ENCODE results near the gene TMEM33.
A peak's percentile ranks its signal among the peaks of the same experiment; 100 is the strongest.

TMEM33 gene

DNA sequence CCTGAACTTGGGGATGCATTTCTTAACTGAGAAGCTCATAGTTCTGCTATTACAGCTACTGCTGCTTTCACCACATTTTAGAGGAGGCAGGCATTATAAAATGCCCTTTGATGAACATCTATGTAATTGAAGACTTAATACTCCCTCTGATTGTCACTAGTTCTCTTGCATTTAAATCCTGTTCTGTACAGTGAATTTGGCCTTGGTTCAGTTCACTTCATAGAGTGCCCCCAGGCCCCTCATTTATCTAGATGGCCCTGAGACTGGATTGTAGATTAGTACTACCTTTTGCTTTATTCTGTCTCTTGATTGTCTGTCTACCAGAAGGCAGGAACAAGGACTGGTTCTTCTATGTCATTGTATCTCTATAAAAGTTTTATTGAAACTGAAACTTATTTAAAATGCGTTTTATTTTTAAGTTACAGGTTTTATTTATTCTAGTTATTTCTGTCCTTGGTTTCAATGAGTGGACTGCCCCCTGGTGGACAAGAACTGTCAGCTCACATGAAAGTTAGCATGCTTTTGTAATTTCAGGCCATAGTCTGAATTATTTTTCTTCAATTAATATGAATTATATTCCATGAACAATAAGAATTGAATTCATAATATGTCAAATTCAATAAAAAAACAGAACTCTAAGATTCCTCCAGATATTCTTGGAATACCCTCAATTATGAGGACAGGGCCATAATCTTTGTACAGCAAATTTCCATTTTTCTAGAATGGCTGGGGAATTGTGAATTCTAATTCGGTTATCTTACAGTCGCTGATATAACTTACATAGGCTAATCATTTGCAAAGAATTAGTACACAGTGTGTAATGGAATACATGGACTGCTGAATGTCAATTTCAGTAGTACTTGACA is 47.2 kb upstream of the TMEM33 start:
- TF ChIP-seq GABPA (IDR thresholded peaks at IDR 0.05; ENCODE audit: low read depth): no peak
- TF ChIP-seq, protein P1, sequence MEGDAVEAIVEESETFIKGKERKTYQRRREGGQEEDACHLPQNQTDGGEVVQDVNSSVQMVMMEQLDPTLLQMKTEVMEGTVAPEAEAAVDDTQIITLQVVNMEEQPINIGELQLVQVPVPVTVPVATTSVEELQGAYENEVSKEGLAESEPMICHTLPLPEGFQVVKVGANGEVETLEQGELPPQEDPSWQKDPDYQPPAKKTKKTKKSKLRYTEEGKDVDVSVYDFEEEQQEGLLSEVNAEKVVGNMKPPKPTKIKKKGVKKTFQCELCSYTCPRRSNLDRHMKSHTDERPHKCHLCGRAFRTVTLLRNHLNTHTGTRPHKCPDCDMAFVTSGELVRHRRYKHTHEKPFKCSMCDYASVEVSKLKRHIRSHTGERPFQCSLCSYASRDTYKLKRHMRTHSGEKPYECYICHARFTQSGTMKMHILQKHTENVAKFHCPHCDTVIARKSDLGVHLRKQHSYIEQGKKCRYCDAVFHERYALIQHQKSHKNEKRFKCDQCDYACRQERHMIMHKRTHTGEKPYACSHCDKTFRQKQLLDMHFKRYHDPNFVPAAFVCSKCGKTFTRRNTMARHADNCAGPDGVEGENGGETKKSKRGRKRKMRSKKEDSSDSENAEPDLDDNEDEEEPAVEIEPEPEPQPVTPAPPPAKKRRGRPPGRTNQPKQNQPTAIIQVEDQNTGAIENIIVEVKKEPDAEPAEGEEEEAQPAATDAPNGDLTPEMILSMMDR (IDR thresholded peaks at IDR 0.05; ENCODE audit: insufficient read depth, low read length): peak; percentile 52
- no peak overlapping the region for H3K27ac ChIP-seq (replicated peaks)
- H3K27me3 ChIP-seq (ENCODE audit: insufficient read depth, poor library complexity, severe bottlenecking): peaks cover 12% of the 10 kb centered on the region
- DNase-seq (ENCODE audit: low read depth in 1 of 2, low spot score in 1 of 2): peak; percentile 23 to 34
- no peak overlapping the region for H3K4me3 ChIP-seq (replicated peaks; ENCODE audit: insufficient read depth, low read length)

DNA sequence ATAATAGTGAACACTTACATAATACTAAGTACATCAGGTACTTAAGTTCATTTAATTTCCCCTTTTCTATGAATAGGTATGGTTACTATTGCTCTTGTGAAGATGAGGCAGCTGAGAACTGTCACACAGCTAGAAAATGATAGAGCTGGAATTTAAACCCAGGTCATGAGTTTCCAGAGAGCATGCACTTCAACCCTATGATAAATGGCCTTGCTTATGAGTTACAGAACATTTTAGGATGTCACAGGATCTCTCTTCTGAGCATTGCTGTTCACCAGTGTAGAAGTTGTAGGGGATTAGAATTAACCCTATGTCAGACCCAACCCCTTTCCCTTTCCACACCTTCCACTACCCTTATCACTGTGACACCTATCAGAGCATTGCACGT is 46.5 kb upstream of the TMEM33 start:
- no peak for DNase-seq (ENCODE audit: low read depth in 1 of 2, low spot score in 1 of 2)
- TF ChIP-seq, protein P1 (IDR thresholded peaks at IDR 0.05; ENCODE audit: insufficient read depth, low read length): no peak
- TF ChIP-seq REST (IDR thresholded peaks at IDR 0.05; ENCODE audit: insufficient replicate concordance, low read depth): no peak
- TF ChIP-seq GABPA (IDR thresholded peaks at IDR 0.05; ENCODE audit: low read depth): no peak
- no peak for TF ChIP-seq SPI1 (IDR thresholded peaks at IDR 0.05; ENCODE audit: borderline replicate concordance, low read depth)
- no peak for TF ChIP-seq POLR2AphosphoS5 (IDR thresholded peaks at IDR 0.05; ENCODE audit: low read depth)
- no peak overlapping the region for H3K27ac ChIP-seq (replicated peaks)
- H3K4me3 ChIP-seq (replicated peaks; ENCODE audit: insufficient read depth, low read length): no peak overlapping the region
- peaks cover 12% of the 10 kb centered on the region for H3K27me3 ChIP-seq (ENCODE audit: insufficient read depth, poor library complexity, severe bottlenecking)

DNA sequence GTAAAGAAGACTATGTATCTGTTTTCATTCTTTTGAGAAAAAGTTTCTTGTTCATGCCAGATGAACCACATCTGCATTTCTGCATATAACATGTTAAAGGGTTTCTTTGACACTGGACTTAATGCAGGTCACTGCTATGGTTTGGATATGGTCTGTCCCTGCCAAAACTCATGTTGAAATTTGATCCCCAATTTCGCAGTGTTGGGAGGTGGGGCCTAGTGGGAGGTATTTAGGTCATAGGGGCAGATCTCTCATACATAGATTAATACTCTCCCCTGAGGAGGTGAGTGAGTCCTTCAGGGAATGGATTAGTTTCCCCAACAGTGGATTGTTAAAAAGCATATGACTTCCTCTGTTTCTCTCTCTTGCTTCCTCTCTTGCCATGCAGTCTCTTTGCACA is 45.9 kb upstream of the TMEM33 start:
- peaks cover 10% of the 10 kb centered on the region for H3K27me3 ChIP-seq (ENCODE audit: insufficient read depth, poor library complexity, severe bottlenecking)
- DNase-seq (ENCODE audit: low read depth in 1 of 2, low spot score in 1 of 2): no peak
- H3K27ac ChIP-seq (replicated peaks): no peak overlapping the region
- no peak for TF ChIP-seq SPI1 (IDR thresholded peaks at IDR 0.05; ENCODE audit: borderline replicate concordance, low read depth)
- TF ChIP-seq REST (IDR thresholded peaks at IDR 0.05; ENCODE audit: insufficient replicate concordance, low read depth): no peak
- TF ChIP-seq POLR2AphosphoS5 (IDR thresholded peaks at IDR 0.05; ENCODE audit: low read depth): no peak
- TF ChIP-seq, protein P1 (IDR thresholded peaks at IDR 0.05; ENCODE audit: insufficient read depth, low read length): no peak
- TF ChIP-seq GABPA (IDR thresholded peaks at IDR 0.05; ENCODE audit: low read depth): no peak
- no peak overlapping the region for H3K4me3 ChIP-seq (replicated peaks; ENCODE audit: insufficient read depth, low read length)

Measured in HL-60 (cell line).